Right forelimb (tissue), 1 donor: ENCODE data around the gene GPRC5C.

Experiments used
- DNase-seq: peaks from one replicate; pipeline ENCODE4 v3.0.0-alpha.2; 2018

GPRC5C gene

DNA sequence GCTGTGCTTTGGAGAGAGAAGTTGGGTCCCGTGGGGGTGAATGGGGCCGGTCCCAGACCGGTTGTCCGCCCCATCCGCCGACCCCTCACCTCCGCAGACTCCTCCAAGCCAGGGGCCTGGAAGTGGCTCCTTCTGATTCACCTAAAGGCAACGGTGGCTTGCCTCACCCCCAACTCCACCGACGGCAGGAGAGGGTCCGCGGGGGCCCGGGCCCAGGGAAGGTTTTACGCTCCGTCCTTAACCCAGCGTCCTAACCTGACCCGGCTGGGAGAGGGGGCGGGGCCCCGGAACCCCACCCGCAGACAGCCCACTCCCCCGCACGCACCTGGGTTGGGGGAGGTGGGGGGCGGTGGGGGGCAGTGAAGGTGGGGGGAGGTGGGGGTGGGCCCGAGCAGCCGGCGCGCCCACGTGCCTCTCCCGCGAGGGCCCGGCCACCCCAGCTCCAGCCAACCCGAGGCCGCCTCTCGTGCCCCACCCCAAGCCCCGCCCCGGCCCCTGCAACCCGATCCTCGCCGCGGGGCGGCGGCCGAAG lies 21.8 kb downstream of the GPRC5C start:
- DNase-seq, result peak; percentile 94

GRCh38 chr17:74454197-74455024 lies 22.5 kb downstream of the GPRC5C start:
- DNase-seq, result no peak

DNA sequence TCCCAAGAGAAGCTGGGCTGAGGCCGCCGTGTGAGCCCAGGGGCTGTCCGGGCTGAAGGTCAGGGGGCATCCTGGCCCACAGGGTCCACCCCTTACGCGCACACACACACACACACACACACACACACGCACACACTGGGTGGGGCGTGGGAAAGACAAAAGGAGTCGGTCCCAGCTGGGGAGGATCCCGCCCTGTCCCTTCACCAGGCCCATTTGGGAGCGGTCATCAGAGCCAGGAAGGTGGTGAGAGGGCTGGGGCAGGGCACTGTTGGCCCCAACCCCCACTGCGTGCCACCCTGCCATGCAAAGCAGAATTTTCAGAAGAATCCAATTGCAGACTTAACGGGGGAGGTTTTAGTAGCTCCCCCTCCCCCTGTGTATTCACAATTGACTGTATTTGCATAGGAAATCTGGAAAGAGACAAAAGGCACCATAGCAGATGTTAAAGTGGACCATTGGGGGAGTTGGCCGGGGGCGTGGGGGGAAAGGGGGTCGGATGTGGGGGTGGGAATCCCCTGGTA lies 23.2 kb downstream of the GPRC5C start:
- DNase-seq, result no peak

GRCh38 chr17:74455821-74456220 lies 23.9 kb downstream of the GPRC5C start:
- DNase-seq, result no peak

- peak; percentile 87 for DNase-seq
Observed at GRCh38 chr17:74457146-74457819, 25.4 kb downstream of the GPRC5C start.

DNA sequence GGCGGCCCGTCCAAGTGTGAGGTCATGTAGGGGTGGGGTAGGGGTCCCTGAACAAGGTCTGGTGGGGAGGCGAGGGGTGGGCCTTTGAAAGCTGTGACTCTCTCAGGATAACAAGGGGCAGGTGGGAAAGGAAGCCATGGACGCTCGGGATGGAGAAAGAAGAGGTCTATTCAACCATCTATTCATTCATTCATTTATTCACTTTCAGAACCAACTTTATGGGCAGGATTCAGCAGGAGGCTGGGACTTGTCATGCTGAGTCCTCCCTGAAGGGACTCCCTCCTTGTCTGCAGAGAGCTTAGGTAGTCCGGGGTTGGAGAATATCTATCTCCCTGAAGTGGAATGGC lies 25.9 kb downstream of the GPRC5C start:
- DNase-seq, result no peak

- DNase-seq, result no peak
Observed at GRCh38 chr17:74458835-74459234, 26.9 kb downstream of the GPRC5C start.

DNA sequence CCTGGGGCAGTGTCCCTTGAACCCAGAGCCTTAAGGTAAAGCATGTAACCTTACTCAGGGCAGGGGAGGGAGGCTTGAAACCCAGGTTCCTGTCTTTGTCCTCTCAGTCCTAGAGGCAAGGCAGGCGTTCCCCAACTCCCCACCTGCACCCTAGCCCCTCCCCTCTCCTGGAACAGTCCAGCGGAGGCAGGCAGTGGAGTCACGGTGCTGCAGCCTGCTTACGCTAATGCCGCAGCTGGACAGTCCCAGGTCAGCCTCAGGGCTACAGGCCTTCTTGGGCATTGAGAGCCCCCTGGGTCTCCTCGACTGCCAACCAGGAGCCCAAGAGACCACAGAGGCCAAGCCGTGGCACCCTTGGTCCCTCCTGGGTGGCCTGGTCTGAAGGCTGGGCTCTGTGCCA lies 27.7 kb downstream of the GPRC5C start:
- DNase-seq, result no peak

- DNase-seq, result no peak
Observed at GRCh38 chr17:74460241-74460640, 28.4 kb downstream of the GPRC5C start.

DNA sequence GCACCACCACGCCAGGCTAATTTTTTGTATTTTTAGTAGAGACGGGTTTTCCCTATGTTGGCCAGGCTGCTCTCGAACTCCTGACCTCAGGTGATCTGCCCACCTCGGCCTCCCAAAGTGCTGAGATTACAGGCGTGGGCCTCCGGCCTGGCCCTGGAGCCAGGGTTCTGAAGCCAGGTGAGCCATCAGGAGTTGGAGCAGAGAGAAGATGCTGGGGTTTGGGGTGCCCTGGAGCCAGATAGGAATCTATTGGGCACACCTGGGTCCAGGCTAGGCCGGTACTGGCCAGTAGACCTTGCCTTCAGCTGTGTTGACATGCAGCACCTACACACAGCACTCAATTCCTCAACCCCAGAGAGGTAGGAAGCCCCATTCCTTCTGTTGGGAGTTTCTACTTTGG lies 29.1 kb downstream of the GPRC5C start:
- no peak for DNase-seq

DNA sequence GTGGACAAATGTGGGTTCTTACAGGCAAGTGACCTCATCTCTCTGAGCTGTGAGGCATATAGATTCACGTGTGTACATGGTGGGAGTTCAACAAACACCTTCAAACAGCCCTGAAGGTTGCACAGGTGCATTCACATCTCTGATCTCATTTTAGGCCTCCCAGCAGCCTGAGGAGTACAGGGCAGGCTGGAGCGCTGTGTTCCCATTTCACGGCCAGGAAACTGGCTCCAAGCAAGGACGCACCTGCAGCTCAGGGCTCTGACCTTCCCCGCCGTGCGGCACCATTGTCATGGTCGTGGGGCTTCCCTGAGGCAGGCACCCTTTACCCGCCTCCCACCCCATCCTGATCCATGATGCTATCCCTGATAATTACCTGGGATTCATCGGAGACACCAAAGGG lies 29.7 kb downstream of the GPRC5C start:
- DNase-seq, result no peak

- DNase-seq, result no peak
Observed at GRCh38 chr17:74464730-74465377, 33.0 kb downstream of the GPRC5C start.

DNA sequence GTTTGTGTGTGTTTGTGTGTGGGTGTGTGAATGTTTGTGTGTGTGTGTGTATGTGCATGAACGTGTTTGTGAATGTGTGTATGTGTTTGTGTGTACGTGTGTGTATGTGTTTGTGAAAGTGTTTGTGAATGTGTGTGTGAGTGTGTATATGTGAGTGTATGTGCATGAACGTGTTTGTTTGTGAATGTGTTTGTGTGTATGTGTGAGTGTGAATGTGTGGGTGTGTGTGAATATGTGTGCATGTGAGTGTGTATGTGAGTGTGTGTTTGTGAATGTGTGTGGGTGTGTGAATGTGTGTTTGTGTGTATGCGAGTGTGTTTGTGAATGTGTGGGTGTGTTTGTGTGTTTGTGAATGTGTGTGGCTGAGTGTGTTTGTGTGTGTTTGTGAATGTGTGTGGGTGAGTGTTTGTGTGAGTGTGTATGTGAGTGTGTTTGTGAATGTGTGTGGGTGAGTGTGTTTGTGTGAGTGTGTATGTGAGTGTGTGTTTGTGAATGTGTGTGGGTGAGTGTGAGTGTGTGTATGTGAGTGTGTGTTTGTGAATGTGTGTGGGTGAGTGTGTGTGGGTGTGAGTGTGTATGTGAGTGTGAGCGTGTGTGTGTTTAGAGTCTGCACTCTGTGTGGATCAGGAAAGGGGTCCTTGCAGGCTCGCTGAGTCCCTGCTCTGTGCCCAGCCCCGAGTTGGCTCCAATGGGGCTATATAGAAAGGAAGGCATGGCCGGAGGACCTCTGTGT lies 33.7 kb downstream of the GPRC5C start:
- no peak for DNase-seq

GRCh38 chr17:74466111-74466827 lies 34.4 kb downstream of the GPRC5C start, which contains the start of gene CD300A:
CD300A (plus strand) TSS chr17:74466634; CDS start chr17:74466704, 70 bp downstream.
- DNase-seq, result no peak

DNA sequence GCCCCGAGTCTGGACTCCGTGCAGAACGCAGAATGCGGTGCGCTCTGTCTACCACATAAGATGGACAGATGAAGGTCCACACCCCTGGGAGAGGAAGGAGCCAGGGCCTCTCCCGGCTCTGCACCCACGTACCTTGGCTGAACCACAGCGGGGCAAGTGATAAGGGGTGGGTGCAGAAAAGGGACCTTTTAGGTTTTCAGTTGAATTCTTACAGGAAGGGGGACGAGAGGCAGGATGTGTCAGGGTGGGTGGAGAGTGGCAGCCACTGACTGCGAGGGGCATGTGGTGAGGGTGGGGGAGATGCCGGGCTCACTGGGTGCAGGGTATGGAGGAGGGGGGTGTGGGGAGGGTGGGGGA lies 34.9 kb downstream of the GPRC5C start:
- no peak for DNase-seq

DNA sequence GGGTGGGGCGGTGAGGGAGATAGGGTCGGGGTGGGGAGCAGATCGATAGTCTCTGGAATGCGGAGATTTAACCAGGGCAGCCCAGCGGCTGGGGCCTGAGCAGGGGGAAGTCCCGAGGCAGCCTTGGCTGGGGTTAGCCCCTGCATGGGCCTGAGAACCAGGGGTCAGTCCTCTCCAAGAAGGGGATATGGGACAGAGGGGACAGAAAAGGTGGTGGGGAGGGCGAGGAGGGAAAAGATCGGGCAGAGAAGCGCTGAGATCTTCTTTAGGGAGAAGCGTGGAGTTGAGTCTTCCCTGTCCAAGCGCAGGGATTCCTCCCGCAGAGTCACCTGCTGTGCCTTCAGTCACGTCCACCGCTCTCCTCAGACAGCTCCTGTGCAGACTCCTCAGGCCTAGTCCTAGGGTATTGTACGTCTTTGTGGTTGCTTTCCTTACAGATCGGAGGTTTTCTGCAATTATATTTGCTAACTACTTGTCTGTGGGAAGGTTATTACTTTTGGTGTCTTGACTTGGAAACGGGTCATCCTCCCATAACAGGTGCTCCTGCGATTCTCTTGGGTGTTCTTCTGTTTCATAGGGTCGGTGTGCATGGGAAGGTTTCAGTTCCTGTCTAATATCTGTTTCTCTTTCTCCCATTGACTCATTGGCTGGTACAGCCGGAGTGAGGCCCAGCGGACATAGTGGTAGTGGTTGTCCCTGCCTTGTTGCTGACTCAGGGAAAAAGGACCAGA lies 35.5 kb downstream of the GPRC5C start:
- no peak for DNase-seq

DNA sequence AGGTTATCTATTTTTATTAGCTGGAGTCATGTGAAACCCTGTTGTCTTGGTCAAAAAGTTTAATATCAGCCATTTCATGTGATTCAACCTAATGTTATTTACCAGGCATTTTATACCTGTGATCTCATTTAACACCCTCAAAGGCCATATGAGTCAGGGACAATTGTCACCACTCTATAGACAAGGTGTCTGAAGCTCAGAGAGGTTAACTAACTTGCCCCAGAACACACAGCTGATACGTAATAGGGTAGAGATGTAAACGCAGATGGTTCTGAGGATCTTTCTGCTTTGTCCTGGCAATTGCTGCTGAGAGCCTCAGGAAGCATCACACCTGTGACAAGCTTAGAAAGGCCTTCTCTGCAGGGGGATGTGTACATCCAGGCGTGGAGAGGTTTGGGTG lies 39.5 kb downstream of the GPRC5C start:
- no peak for DNase-seq

- no peak for DNase-seq
Observed at GRCh38 chr17:74472890-74473289, 41.0 kb downstream of the GPRC5C start.

DNA sequence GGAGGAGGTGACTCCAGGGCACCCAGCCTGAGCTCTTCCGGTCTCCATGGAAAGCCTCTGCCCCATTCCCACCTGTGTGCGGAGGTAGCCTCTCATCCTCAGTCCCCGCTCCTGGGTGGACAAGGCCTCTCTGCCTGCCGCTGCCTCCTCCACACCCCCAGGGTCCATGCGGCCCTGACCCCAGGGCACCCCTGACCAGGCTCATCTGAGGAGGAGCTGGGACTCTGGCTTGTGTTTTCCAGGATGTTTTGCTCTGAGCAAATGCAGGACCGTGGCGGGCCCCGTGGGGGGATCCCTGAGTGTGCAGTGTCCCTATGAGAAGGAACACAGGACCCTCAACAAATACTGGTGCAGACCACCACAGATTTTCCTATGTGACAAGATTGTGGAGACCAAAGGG lies 41.4 kb downstream of the GPRC5C start:
- no peak for DNase-seq

GRCh38 chr17:74474043-74474792 lies 42.3 kb downstream of the GPRC5C start:
- DNase-seq, result no peak

GRCh38 chr17:74475189-74475588 lies 43.3 kb downstream of the GPRC5C start:
- DNase-seq, result no peak
